Medulla oblongata (tissue), 1 donor: Measurements from ENCODE around the gene GNG11.

Source experiments
- DNase-seq: peaks from one replicate; pipeline ENCODE4 v3.0.0-alpha.2; 2015; ENCODE audit errors: extremely low spot score

Gene GNG11

GRCh38 chr7:93948106-93948505 is 26.6 kb downstream of the GNG11 start:
- no peak for DNase-seq

- DNase-seq, result no peak
Measured at GRCh38 chr7:93948873-93949272, 27.3 kb downstream of the GNG11 start.

- DNase-seq, result no peak
Measured at GRCh38 chr7:93949423-93949822, 27.9 kb downstream of the GNG11 start.

GRCh38 chr7:93955304-93955703 is 33.8 kb downstream of the GNG11 start:
- DNase-seq, result no peak

- DNase-seq, result no peak
Measured at GRCh38 chr7:93957767-93958166, 36.2 kb downstream of the GNG11 start.

GRCh38 chr7:93958216-93958615 is 36.7 kb downstream of the GNG11 start:
- DNase-seq, result no peak

GRCh38 chr7:93958651-93959050 is 37.1 kb downstream of the GNG11 start:
- DNase-seq, result no peak

- no peak for DNase-seq
Measured at GRCh38 chr7:93960986-93961385, 39.5 kb downstream of the GNG11 start.

- no peak for DNase-seq
Measured at GRCh38 chr7:93964262-93964661, 42.7 kb downstream of the GNG11 start.

GRCh38 chr7:93964813-93965212 is 43.3 kb downstream of the GNG11 start:
- DNase-seq, result no peak

- DNase-seq, result no peak
Measured at GRCh38 chr7:93968911-93969620, 47.5 kb downstream of the GNG11 start.

- DNase-seq, result no peak
Measured at GRCh38 chr7:93972029-93972725, 50.6 kb downstream of the GNG11 start.

- no peak for DNase-seq
Measured at GRCh38 chr7:93973134-93973533, 51.6 kb downstream of the GNG11 start.

GRCh38 chr7:93977211-93977950 is 55.8 kb downstream of the GNG11 start:
- DNase-seq, result no peak
